K562 (cell line): Measurements from ENCODE around the gene HINT2. TPM values are rescaled to one million over a fixed set of nuclear protein-coding genes. Genes with fewer than 3 reads are reported as not detected.

ENCODE experiments used
- ATAC-seq: fragments of 200-7000 bp; cut with Tn5 transposase; 3 replicates; pipeline ENCODE4 v1.9.1; 2020; ENCODE audit warnings: moderate library complexity
- BruUV-seq: library from RNA; stranded (reverse); fragments of 400-500 nt; replicated peaks from 2 replicates; lab custom pipeline; 2021; lab: Mats Ljungman, UMichigan
- CTCF ChIA-PET: fragments of 300-600 bp; formaldehyde crosslinking; extraction: SDS; loops from one replicate; lab custom pipeline; 2021; ENCODE audit warnings: low intra/inter-chr PET ratio; lab: Yijun Ruan, JAX
- POLR2A ChIA-PET: fragments of 300-600, 350-650 bp; sonication (Branson Sonifier 250); formaldehyde crosslinking; extraction: SDS; loops from one replicate; lab custom pipeline; 2021; ENCODE audit warnings: antibody characterized with exemption, inconsistent platforms; lab: Yijun Ruan, JAX
- DNase-seq, 4 experiments: peaks; one replicate each; pipeline versions ENCODE4 v3.0.0 to v3.0.0-alpha.2; 2011 to 2018; ENCODE audit warnings: low spot score in 3 of 4, mixed read lengths in 3 of 4; ENCODE audit errors: extremely low read depth in 1 of 4
- FAIRE-seq: peaks from 2 replicates; lab custom pipeline; 2011; peaks lifted over from hg19 to GRCh38; lab: Jason Lieb, UNC
- H2AFZ ChIP-seq: 2 replicates; pipeline ENCODE4 v1.6.0; 2011; ENCODE audit warnings: low read depth, low read length, control low read depth, inconsistent platforms
- H3K27ac ChIP-seq: fragments of 200-600 bp; 3 replicates; pipeline ENCODE4 v1.8.0; 2011; ENCODE audit warnings: low read depth, mild to moderate bottlenecking, control low read depth, inconsistent platforms, low read length, moderate library complexity, mixed read lengths; ENCODE audit errors: extremely low read depth
- H3K27me3 ChIP-seq, 2 experiments: fragments of 300-600 bp in 1 of 2; 2 replicates in 1 of 2; 3 replicates in 1 of 2; pipeline versions ENCODE4 v1.6.0 to v1.8.0; 2011; ENCODE audit warnings: inconsistent platforms in 2 of 2, low read length in 2 of 2, mild to moderate bottlenecking in 1 of 2, mixed read lengths in 1 of 2, moderate library complexity in 1 of 2; ENCODE audit not compliant: control insufficient read depth in 2 of 2, insufficient read depth in 2 of 2
- H3K36me3 ChIP-seq: fragments of 300-600 bp; 3 replicates; pipeline ENCODE4 v1.8.0; 2011; ENCODE audit warnings: mild to moderate bottlenecking, low read length, inconsistent platforms; ENCODE audit not compliant: control insufficient read depth, insufficient read depth
- H3K4me1 ChIP-seq, 2 experiments: fragments of 200-600 bp in 1 of 2; replicated peaks in 1 of 2; 2 replicates in 1 of 2; 3 replicates in 1 of 2; pipeline versions ENCODE4 v1.5.1 to v1.8.0; 2011; ENCODE audit warnings: inconsistent platforms in 2 of 2, low read length in 2 of 2, mild to moderate bottlenecking in 1 of 2, mixed read lengths in 1 of 2, moderate library complexity in 1 of 2; ENCODE audit not compliant: control insufficient read depth in 2 of 2, insufficient read depth in 2 of 2
- H3K4me2 ChIP-seq: 2 replicates; pipeline ENCODE4 v1.6.1; 2011; ENCODE audit warnings: low read length, control low read depth, inconsistent platforms, mixed read lengths; ENCODE audit not compliant: insufficient read depth
- H3K4me3 ChIP-seq: fragments of 200-600 bp; sonication (generic), shearing (Covaris generic); 2 replicates; pipeline ENCODE4 v1.5.1; 2016; ENCODE audit warnings: control low read depth, inconsistent platforms
- H3K79me2 ChIP-seq: fragments of 200-600 bp; 3 replicates; pipeline ENCODE4 v1.8.0; 2011; ENCODE audit warnings: low read length, inconsistent platforms; ENCODE audit not compliant: control insufficient read depth, insufficient read depth
- H3K9ac ChIP-seq, 2 experiments: 2 replicates each; pipeline versions ENCODE4 v1.6.0 to v1.6.1; 2011; ENCODE audit warnings: low read depth in 2 of 2, low read length in 2 of 2, control low read depth in 1 of 2, inconsistent platforms in 1 of 2, mild to moderate bottlenecking in 1 of 2, mixed read lengths in 1 of 2; ENCODE audit not compliant: insufficient read depth in 1 of 2
- H3K9me1 ChIP-seq: one replicate; pipeline ENCODE4 v1.6.0; 2011; ENCODE audit warnings: inconsistent platforms, mild to moderate bottlenecking, low read length, moderate library complexity; ENCODE audit not compliant: control insufficient read depth, insufficient read depth
- H3K9me3 ChIP-seq: replicated peaks from 2 replicates; pipeline ENCODE4 v1.5.1; 2011; ENCODE audit warnings: low read depth, low read length, inconsistent platforms; ENCODE audit not compliant: control insufficient read depth, insufficient read depth
- H4K20me1 ChIP-seq: replicated peaks from 2 replicates; pipeline ENCODE4 v1.6.1; 2011; ENCODE audit warnings: low read length, inconsistent platforms, mixed read lengths; ENCODE audit not compliant: control insufficient read depth, insufficient read depth
- CUX1 ChIP-seq: fragments of 200-800 bp; sonication (Bioruptor generic); IDR thresholded peaks from 2 replicates; pipeline ENCODE4 v1.6.1; 2016; ENCODE audit warnings: missing genetic modification characterization, missing compliant biosample characterization
- DACH1 ChIP-seq: fragments of 450-650 bp; IDR thresholded peaks from 2 replicates; pipeline ENCODE4 v1.6.1; 2018; ENCODE audit not compliant: partially characterized antibody
- KLF6 ChIP-seq: fragments of 250-450 bp; sonication (Bioruptor Pico); IDR thresholded peaks from 2 replicates; pipeline ENCODE4 v1.4.0; 2020; ENCODE audit warnings: mild to moderate bottlenecking, moderate library complexity, borderline replicate concordance
- MYNN ChIP-seq, 2 experiments: sonication (generic); formaldehyde crosslinking in 1 of 2; IDR thresholded peaks; 2 replicates each; pipeline versions ENCODE4 v1.5.0 to v1.6.1; 2016 to 2020; ENCODE audit warnings: antibody characterized with exemption in 1 of 2, missing genetic modification reagents in 1 of 2
- NR2C2 ChIP-seq, 2 experiments: fragments of 200-800 bp in 1 of 2; sonication (Bioruptor generic) in 1 of 2; sonication (generic) in 1 of 2; formaldehyde crosslinking in 1 of 2; IDR thresholded peaks; 2 replicates each; pipeline versions ENCODE4 v1.6.1 to v1.8.0; 2016 to 2022; ENCODE audit warnings: mild to moderate bottlenecking in 1 of 2, missing compliant biosample characterization in 1 of 2, missing genetic modification characterization in 1 of 2, missing genetic modification reagents in 1 of 2
- NR4A1 ChIP-seq, 2 experiments: fragments of 250-450 bp in 1 of 2; fragments of 450-650 bp in 1 of 2; sonication (Bioruptor Pico) in 1 of 2; IDR thresholded peaks; 2 replicates each; pipeline versions ENCODE4 v1.4.0 to v1.6.1; 2016 to 2020; ENCODE audit warnings: mild to moderate bottlenecking in 2 of 2, missing compliant biosample characterization in 1 of 2, missing genetic modification characterization in 1 of 2, moderate library complexity in 1 of 2
- PHB2 ChIP-seq: fragments of 450-650 bp; IDR thresholded peaks from 2 replicates; pipeline ENCODE4 v1.6.1; 2017; ENCODE audit warnings: low read depth
- PHTF2 ChIP-seq: fragments of 250-450 bp; sonication (Bioruptor Pico); IDR thresholded peaks from 2 replicates; pipeline ENCODE4 v1.5.0; 2021; ENCODE audit warnings: mild to moderate bottlenecking
- RFX5 ChIP-seq: IDR thresholded peaks from 2 replicates; pipeline ENCODE4 v1.6.1; 2011; ENCODE audit warnings: low read depth, mild to moderate bottlenecking, improper control_type of control experiment, low read length
- SMAD4 ChIP-seq: fragments of 250-450 bp; sonication (Bioruptor Pico); conservative IDR thresholded peaks from 2 replicates; pipeline ENCODE4 v1.8.0; 2021; ENCODE audit warnings: inconsistent platforms, mild to moderate bottlenecking, moderate library complexity
- ZNF121 ChIP-seq: sonication (generic); formaldehyde crosslinking; conservative IDR thresholded peaks from 2 replicates; pipeline ENCODE4 v1.8.0; 2022; ENCODE audit warnings: missing genetic modification reagents
- WGBS: fragments of 100-300 bp; shearing (Covaris generic); methylation state at CpG from one replicate; pipeline ENCODE4 v1.1.6; 2016; ENCODE audit warnings: low coverage, mixed read lengths; ENCODE audit not compliant: insufficient coverage; ENCODE audit errors: missing lambda C conversion rate; 5-methylcytosine and 5-hydroxymethylcytosine counted together
- in situ Hi-C: fragments of 300-500 bp; cut with MboI; formaldehyde crosslinking; loops from 4 replicates; pipeline ENCODE4 v1.15.0; 2018; ENCODE audit warnings: inconsistent platforms, mixed read lengths
- intact Hi-C: fragments of 100-400 bp; cut with micrococcal nuclease; formaldehyde crosslinking; loops from 2 replicates; pipeline ENCODE4 v1.14.2; 2022
- polyA plus RNA-seq, 8 experiments: library from polyadenylated mRNA; depleted of rRNA in 4 of 8; stranded (reverse) in 5 of 8; unstranded in 3 of 8; fragments of >200 nt; fragmentation: Nextera tagmentation in 2 of 8; fragmentation: Illumina TruSeq in 1 of 8; extraction: Ambion mirVana in 2 of 8; extraction: Trizol in 1 of 8; gene quantifications; 2 replicates each; pipeline versions ENCODE4 v1.2.1 to v1.2.3, GENCODE V29; 2011 to 2014; ENCODE audit warnings: inconsistent platforms in 1 of 8, missing spikeins in 1 of 8
- total RNA-seq, 7 experiments: library from RNA; depleted of rRNA in 6 of 7; stranded (reverse); fragments of >200 nt in 6 of 7; fragmentation: Illumina TruSeq in 2 of 7; extraction: Trizol in 2 of 7; gene quantifications; 2 replicates each; pipeline versions ENCODE4 v1.2.1 to v1.2.3, GENCODE V29; 2011 to 2021; ENCODE audit warnings: low replicate concordance in 1 of 7

The HINT2 gene
- total and polyA plus RNA-seq, 9 of the 15 experiments (the other 6 are each of a cell fraction or from before 2014, with no cell fraction given) = 5.6 to 44.1 (median 27.9) TPM

DNA sequence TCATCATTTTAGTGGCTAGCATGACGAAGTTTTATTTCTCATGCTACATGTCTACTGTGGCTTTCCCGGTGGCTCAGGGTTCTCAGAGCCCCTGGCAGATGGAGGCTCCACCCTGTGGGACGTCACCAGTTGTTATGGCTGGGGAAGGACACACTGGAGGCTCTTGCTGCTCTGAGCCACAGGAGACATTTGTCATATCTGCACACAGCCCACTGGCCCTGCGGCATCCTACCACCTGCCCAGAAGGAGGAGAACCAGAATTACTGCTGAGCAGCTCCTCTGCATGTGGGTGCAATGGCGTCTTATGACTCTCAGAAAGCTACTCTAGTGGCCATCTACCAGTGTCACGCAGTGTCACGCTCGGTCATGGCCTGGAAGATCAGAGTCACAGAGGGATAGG, 48.7 kb upstream of the HINT2 start:
- intact Hi-C loops = no loop called here
- Histone ChIP-seq H3K9me3 (no peaks in the 10 kb centered on the region), H4K20me1 (no peaks in the 10 kb centered on the region), H3K36me3 (no peaks in the 10 kb centered on the region), H2AFZ (no peak overlapping the region), H3K4me2 (no peak overlapping the region), H3K27ac (no peak overlapping the region), H3K9ac (no peak overlapping the region), H3K79me2 (no peaks in the 10 kb centered on the region), H3K27me3 (peaks cover 8 to 58% of the 10 kb centered on the region in 2 experiments; a peak in 4 of 5 replicates), H3K4me1 (no peaks in the 10 kb centered on the region), H3K4me3 (no peak overlapping the region), H3K9me1 (no peaks in the 10 kb centered on the region)
- POLR2A ChIA-PET = no interaction called here
- FAIRE-seq (no peak), DNase-seq (no peak), ATAC-seq (0 out of 3 replicates have a peak, but pooled peaks have one; percentile 23)
- no TSS peak for BruUV-seq
- WGBS = 1% methylated on average over 7 of the region's 8 CpGs
- CTCF ChIA-PET = no interaction called here
- no peak for TF ChIP-seq DACH1
- TF ChIP-seq RFX5 = peak; percentile 59; the same call in 1 of the 2 replicates
- in situ Hi-C loops = no loop called here

- Histone ChIP-seq H4K20me1 (no peaks in the 10 kb centered on the region), H3K4me1 (no peaks in the 10 kb centered on the region), H3K36me3 (no peaks in the 10 kb centered on the region), H3K9ac (no peak overlapping the region), H3K27me3 (peaks cover 9 to 64% of the 10 kb centered on the region in 2 experiments; a peak in 4 of 5 replicates), H3K27ac (no peak overlapping the region), H3K9me1 (no peaks in the 10 kb centered on the region), H2AFZ (no peak overlapping the region), H3K4me3 (no peak overlapping the region), H3K9me3 (no peaks in the 10 kb centered on the region), H3K4me2 (no peak overlapping the region), H3K79me2 (no peaks in the 10 kb centered on the region)
- no TSS peak for BruUV-seq
- intact Hi-C loops (no loop called here), in situ Hi-C loops (no loop called here)
- DNase-seq = no peak
- no peak for FAIRE-seq
- 0% methylated on average over 4 of the region's 4 CpGs for WGBS
- ChIA-PET CTCF (no interaction called here), POLR2A (interaction anchor here (1.1 kb wide), 2 partner anchors 10 to 20 kb away, joined by 3 read pairs; no protein-coding TSS in a partner anchor)
- ATAC-seq = no peak
- TF ChIP-seq CUX1 (CRISPR knock-in tag) (no peak), PHTF2 (CRISPR knock-in tag) (no peak), PHB2 (no peak), SMAD4 (CRISPR knock-in tag) (no peak), NR2C2 (CRISPR knock-in tag; IDR thresholded peaks at IDR 0.05) (no peak), NR2C2 (tag; IDR thresholded peaks at IDR 0.05) (no peak), NR4A1 (CRISPR knock-in tag; IDR thresholded peaks at IDR 0.05) (no peak), NR4A1 (tag; IDR thresholded peaks at IDR 0.05) (no peak), ZNF121 (CRISPR knock-in tag) (no peak), KLF6 (CRISPR knock-in tag) (no peak), MYNN (IDR thresholded peaks at IDR 0.05) (no peak), MYNN (CRISPR knock-in tag; IDR thresholded peaks at IDR 0.05) (no peak)
Observed at GRCh38 chr9:35862328-35862727, 47.5 kb upstream of the HINT2 start.
